Measurements from ENCODE around the gene COX5B. TPM values are rescaled to one million over a fixed set of nuclear protein-coding genes. Genes with fewer than 3 reads are reported as not detected.

Gene COX5B
- polyA plus RNA-seq, 3 donors: 185 to 247 (median 204) TPM

DNA sequence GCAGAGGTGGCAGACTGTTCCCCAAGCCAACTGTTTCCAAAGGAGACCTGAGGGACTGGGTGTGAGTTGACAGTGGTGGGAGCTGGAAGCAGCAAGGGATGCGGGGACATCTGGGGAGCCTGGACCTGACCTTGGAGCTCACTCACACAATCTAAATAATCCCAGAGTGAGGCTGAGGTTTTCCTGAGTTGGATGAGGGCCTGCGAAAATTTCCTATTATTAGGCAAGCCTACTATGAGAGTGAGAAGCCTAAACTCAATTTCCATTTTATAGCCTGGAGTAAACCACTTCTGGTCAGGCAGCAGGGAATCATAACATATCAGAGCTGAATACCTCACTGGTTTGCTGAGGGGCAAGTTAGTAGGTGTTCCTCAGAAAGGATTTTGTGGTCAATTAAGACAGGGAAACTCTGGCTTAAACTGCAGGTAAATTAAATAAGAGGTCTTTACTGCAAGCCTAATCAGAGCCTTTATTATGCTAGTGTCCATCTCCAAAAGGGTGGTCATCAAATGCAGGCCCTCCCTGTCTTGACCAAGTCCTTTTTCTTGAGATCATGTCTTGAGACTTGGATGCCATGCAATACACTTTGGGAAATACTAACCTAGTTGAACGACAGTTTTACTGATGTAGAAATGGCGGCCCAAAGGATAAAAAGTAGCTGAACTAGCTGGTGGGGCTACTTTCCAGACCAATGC lies 1.7 kb upstream of the COX5B start:
- no peak for DNase-seq (ENCODE audit: extremely low read depth in 1 of 11, low read depth in 9 of 11, low spot score in 4 of 11)

DNA sequence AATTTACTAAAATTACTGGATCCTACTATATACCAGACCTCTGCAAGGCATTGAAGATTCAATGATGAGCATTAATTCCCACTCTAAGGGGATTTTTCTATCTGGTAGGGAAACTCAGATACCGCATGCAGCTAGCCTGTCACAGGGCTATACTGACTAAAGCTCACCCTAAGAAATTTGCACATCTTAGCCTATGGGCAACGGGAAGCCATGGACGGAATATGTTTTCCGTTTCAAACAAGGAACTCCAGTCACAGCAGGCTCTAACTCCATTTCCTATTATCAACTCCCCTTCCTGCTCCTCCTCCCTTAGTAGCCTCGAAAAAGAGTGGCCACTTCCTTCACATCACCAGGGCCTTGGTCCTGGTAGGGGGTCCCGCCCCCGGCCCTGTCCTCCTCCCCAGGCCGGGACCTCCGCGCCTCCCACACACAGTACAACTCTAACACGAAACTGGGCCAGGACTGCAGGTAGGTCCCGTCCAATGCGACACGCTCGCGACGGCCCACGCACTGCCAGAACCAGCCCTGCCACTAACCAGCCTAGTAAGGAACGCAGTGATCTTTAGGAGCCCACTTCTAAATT lies 659 bp upstream of the COX5B start:
- peak in 3 of 11 donors; percentile 14 to 43 (median 28) for DNase-seq (ENCODE audit: extremely low read depth in 1 of 11, low read depth in 9 of 11, low spot score in 4 of 11)

DNA sequence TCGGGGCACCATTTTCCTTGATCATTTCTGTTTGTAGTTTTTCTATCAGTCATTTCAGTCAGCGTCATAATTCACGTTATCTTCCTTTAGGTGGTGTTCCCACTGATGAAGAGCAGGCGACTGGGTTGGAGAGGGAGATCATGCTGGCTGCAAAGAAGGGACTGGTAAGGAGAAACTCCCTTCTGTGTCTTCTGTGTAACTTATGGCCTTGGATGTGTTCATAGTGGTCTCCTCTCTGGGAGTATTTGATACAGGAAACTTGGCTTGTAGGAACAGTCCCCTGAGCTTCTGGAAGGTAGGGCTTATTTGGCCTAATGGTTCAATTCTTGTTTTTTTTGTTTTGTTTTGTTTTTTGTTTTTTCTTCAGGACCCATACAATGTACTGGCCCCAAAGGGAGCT lies 1.1 kb downstream of the COX5B start:
- DNase-seq (ENCODE audit: extremely low read depth in 1 of 11, low read depth in 9 of 11, low spot score in 4 of 11): no peak

DNA sequence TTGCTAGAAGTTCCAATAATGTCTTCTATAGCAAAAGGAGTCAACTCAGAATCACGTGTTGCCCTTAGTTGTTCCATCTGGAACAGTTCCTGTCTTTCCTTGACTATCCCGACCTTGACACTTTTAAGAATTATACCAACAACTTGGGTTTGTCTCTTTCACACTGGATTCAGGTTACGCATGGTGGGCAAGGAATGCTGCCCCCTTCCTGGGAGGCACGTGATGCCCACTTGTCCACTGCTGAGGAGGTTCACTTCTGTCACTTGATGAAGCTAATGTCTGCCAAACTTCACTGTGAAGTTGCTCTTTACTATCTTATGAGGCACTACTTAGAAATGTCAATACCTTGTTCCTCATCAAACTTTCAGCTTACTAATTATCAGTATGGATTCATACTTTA lies 5.3 kb downstream of the COX5B start:
- no peak for DNase-seq (ENCODE audit: extremely low read depth in 1 of 11, low read depth in 9 of 11, low spot score in 4 of 11)

DNA sequence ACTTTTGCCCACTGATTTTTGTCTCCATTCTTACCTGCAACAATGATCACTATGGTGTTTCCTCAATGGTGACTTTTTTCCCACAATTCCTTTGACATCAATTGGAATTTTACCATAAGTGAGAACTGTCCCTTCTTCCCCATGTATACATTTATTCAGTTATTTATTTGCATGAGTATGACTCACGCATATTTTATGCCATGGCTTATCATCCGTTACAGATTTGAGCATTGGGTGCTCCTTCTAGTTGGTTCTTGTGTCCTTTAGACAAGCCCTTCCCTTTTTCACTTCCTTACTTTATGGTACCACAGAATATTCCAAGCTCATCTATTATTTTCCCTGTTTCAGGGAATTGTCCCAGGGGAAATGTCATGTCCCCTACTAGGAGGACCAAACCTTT lies 7.6 kb downstream of the COX5B start:
- no peak for DNase-seq (ENCODE audit: extremely low read depth in 1 of 11, low read depth in 9 of 11, low spot score in 4 of 11)

DNA sequence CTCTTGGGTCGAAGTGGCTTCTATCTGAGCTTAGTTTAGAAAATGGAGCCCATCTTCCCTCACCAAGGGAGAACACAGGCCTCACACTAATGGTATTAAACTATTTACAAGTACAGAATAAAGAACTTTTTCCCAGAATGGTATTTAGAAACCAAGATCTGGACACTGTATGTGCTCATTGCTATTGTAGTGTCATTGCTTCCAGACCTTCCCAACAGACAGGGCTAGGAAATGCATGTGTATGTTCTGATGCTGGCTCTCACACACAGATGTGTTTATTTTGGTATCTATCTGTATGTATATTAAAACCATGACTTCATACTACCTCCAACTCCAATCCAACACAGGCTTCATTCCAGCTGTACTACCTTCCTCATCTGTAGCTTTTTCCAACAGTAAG lies 8.0 kb downstream of the COX5B start:
- DNase-seq (ENCODE audit: extremely low read depth in 1 of 11, low read depth in 9 of 11, low spot score in 4 of 11): no peak

DNA sequence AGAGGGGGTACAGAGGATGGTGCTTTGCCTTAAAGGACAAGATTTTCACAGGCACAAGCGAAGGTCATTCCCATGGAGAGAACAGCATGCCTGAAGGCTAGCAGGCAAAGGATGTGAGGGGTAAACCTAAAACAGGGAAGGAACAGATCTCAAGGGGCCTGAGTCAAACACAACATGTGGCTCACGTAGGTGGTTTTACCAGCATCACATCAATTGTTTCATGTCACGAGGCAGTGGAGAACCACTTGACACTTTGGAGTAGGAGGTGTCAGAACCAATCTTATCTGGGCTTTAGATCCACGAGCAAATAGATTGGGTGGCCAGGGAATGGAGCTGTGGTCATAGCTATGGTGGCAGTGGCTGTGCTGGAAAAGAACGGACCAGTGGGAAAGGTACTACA lies 8.4 kb downstream of the COX5B start:
- no peak for DNase-seq (ENCODE audit: extremely low read depth in 1 of 11, low read depth in 9 of 11, low spot score in 4 of 11)

DNA sequence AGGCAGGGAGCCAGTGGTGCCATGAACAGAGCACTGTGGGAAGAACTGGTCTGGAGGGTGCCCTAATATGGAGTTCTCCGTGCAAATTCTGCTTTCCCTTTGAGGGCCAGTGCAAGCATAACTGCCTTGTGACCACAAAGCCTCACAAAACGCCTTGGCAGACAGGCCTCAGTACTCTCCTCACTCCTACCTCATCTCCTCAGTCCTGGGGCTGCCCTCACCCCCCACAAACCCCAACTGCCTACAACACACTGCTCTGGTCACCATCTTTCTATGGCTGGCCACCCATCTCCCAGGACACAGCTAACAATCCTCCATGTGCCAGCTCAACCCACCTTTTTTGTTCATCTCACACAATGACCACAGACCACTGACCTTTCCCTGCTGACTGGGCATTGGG lies 8.9 kb downstream of the COX5B start:
- DNase-seq (ENCODE audit: extremely low read depth in 1 of 11, low read depth in 9 of 11, low spot score in 4 of 11): no peak

DNA sequence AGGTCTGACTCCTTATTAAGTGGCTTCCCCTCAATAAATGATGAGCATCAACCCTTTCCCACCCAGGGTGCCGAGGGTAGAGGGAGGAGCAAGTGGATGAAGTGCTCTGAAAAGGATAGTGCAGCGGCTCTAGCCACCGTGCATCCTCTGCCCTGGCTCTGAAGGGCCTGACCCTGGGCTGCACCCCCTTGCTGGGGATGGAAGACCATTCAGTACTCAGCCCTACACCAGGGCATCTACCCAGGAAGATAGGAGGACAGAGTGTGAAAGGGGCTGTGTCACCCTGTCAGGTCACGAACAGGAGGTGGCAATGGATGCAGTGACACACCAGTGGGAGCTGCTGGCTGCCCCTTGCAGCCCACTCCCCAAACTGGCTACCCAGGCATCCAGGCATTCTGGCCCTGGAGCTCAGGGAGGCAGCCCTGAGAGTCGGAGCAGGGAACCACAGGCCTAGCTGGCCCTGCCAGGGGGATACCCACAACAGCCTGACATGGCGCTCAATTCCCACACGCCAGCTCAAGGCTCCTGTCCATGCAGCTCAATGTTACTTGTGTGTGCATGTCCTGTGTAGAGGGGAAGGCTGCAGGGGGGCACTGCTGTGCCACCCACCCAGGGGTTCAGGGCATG lies 10.4 kb downstream of the COX5B start:
- DNase-seq (ENCODE audit: extremely low read depth in 1 of 11, low read depth in 9 of 11, low spot score in 4 of 11): no peak

DNA sequence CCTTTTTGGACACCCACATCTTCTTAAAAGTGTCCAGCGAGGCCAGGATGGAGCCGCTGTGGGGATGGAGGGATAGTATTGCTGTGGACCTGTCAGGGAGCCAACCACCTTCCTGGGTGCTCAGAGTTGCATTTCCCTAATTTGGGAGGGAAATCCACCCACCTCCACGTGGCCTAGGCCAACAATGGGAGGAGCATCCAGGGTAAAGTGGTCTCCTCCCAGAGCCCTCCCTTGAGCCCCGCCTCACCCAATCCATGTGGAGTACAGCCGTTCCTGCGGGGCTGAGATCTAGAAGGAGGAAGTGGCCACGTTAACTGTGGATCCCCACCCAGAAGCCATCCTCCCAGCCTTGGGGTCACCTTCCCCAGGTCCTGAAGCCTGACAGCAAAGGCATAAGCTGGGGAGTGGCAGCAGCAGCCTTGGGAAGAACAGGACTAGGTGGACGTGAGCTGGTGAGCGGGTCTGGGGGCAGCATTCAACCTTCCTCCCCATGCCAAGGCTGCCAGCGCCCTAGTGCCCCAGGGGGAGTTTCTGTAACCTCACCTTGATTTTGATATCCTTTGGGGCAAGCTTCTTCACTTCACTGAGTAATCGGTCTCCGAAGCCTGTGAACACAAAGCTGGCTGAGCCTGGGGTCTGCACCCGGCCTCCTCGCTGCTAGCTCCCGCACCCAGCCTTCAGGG lies 11.2 kb downstream of the COX5B start:
- no peak for DNase-seq (ENCODE audit: extremely low read depth in 1 of 11, low read depth in 9 of 11, low spot score in 4 of 11)

DNA sequence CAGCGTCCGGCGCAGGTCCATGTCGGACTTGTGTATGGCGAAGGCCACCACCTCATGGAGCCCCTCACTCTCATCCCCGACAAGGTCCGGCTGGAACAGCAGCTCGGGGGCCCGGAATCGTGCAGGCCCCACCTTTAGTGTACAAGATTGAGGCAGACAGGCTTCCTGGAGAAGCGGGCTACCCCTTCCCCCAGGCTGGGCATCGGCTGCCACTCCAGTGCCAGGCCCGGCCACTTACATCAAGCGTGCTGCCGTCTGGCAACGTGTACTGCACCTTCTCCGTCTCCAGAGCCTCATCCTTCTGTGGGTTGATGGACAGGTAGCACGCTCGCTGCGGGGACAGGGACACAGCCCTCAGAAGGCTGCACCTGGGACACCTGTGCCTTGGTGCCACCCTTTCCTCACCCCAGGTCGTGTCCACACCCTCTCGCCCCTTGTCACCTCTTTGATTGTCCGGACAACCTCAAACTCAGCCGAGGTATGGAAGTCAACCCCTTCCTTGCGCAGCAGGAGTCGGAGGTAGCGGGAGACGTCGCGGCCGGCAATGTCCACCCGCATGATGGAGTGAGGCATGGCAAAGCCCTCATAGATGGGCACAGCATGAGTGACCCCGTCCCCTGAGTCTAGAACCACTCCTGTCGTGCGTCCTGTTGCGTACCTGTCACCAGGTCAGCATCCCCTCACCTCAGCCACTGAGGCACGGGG lies 12.3 kb downstream of the COX5B start:
- no peak for DNase-seq (ENCODE audit: extremely low read depth in 1 of 11, low read depth in 9 of 11, low spot score in 4 of 11)

DNA sequence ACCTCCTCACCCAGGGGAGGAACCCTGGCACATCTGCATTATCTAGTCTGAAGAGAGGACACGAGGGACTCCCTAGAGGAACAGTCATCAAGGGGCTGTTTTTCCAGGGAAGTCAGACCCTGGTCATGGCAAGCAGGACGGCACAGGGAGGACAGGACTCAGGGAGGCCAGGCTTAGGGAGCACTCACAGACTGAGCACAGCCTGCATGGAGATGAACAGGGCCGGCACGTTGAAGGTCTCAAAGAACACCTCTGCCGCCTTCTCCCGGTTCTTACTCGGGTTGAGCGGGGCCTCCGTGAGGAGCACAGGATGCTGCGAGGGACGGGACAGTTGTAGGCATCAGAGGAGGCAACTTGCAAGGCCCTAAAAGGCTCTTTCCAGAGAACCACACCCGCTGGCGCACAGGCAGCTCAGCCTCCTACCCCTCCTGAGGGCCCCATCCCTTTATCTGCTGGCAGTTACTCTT lies 12.9 kb downstream of the COX5B start:
- no peak for DNase-seq (ENCODE audit: extremely low read depth in 1 of 11, low read depth in 9 of 11, low spot score in 4 of 11)

DNA sequence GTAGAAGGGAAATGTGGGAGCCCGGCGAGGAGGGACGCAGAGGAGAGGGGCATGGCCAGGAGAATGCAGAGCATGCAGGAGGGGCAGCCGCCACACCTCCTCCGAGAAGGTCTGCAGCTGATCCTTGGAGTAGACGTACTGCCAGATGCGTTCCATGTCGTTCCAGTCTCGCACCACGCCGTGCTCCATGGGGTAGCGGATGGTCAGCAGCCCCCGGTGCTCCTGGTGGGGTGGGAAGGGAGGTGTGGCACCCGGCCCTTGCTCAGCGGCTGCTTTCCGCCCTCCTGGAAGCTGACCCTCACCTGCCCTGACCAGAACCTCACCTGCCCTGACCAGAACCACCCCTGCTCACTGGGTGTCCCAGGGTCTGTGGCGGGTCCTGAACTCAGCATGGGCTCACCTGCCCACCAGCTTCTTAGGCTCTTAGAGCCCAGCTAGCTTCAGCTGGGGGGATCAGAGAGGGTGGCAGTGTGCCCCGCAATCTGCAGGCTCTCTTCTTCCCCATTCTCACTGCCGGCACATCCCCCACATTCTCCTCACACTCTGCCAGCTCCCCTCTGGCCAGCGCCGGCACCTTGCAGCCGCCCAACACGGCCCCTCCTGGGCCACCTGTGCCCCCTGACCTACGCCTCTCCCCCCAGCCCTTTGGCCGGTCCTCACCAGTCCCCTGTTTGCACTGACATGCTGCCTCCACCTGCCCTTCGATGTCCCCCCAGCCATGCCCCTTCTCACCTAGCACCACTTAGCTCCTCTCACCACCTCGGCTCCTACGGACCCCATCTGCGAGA lies 13.6 kb downstream of the COX5B start:
- DNase-seq (ENCODE audit: extremely low read depth in 1 of 11, low read depth in 9 of 11, low spot score in 4 of 11): no peak

DNA sequence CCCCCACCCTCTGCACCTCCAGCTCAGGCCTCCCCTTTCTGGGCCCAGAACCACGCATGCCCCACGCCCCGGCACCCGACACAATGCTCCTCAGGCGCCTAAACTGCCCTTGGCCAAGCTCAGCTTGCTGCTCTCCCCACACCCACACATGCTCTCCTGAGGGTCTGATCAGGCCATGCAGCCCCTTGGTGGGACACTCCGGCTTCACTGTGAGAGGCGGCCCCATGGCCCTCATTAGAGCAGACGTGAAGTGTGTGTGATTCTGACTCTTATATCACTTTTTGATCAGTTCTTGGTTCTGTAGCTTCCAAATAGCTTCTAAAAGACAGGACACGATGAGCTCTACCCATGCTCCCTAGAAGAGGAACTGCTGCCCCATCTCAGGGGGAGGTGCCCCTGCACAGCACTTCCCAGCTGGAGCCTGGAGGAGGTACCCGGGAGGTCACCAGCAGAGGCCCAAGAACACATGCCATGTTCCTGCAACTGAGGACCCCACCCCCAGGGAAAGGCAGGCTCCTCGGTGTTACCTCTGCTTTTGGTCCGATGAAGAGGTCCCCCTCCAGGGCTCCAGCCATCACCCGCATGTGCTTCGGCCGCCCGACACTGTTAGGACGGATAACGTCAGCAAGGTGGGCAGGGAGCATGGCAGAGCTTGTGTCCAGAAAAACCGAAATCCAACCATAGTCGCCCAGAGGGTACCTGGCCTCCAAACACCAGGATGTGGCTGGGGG lies 14.3 kb downstream of the COX5B start:
- no peak for DNase-seq (ENCODE audit: extremely low read depth in 1 of 11, low read depth in 9 of 11, low spot score in 4 of 11)

DNA sequence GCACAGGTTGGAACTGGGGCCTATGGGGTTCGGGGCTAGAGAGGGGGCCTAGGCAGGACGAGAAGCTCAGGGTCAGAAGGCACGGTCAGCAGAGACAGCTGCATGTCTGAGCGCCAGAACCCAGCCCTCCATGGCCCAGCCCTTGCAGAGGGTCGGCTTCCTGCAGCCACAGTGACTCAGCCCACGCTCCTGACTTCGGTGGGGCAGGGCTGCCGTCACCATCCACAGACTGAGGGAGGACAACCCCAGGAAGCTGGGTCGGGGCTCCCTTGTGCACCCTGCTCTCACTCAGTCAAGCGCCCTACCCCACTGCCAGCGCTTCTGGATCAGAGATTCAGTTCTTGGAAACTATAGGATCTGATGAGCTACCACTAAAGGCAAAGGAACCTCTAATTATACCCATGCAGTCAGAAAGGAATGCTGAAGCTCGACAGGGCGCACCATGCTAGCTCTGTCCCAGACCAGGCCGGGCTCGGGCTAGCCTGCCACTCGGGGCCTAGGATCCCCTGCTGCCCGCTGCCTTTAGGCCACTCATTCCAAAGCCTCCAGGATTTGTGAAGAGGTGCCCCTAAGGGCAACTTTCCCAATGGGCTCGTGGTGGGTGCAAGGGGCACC lies 15.0 kb downstream of the COX5B start:
- no peak for DNase-seq (ENCODE audit: extremely low read depth in 1 of 11, low read depth in 9 of 11, low spot score in 4 of 11)

DNA sequence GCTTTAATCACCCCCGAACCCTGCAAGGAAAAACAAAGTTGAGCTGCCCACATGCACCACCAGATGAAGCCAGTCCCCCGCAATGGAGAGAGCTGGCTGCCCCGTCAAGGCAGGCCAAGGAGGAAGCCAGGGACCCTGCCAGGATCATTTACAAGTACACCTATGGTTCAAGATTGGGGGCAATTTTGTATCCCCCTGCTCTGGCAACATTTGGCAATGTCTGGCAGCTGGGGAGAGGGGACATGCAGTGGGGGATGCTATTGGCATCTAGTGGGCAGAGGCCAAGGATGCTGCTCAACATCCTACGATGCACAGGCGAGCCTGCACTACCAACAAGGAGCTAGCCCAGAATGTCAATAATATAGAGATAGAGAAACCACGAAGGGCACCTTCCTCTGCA lies 16.1 kb downstream of the COX5B start:
- DNase-seq (ENCODE audit: extremely low read depth in 1 of 11, low read depth in 9 of 11, low spot score in 4 of 11): no peak

DNA sequence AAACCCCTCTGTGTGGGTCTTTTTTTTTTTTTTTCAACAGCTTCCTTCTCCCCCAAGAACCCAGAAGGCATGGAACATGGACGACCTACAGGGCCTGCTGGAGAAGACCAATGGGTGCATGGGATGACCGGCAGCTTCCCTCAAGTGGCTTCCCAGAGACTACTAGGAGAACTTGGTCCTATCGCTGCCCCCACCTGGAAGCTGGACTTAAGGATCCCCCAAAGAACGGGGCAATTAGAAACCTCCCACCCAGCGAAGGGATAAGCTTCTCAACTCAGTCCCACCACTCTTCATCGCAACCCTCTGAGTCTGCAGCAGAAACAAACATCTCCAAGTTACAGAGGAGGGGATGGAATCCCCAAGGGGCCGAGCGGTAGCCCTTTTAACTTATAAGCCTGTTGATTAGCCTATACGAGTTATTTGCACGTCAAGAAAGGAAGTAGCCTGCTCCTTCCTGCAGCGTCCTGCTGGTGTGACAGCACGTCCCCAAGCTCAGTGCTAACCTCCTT lies 16.6 kb downstream of the COX5B start:
- no peak for DNase-seq (ENCODE audit: extremely low read depth in 1 of 11, low read depth in 9 of 11, low spot score in 4 of 11)
